Uterus (tissue), 4 donors: ENCODE measurements around the gene LCP2. TPM values are rescaled to one million over a fixed set of nuclear protein-coding genes. Genes with fewer than 3 reads are reported as not detected.

Experiments used
- DNase-seq, 2 donors: peaks; one replicate each; pipeline ENCODE4 v3.0.0-alpha.2; 2019 to 2020
- H3K27ac ChIP-seq, 2 donors: fragments of 200-600 bp; sonication (generic); 1 replicate in 1 of 2; 2 replicates in 1 of 2; pipeline ENCODE4 v1.5.1; 2016 to 2018
- H3K27me3 ChIP-seq, 2 donors: fragments of 200-600 bp; sonication (generic); one replicate each; pipeline ENCODE4 v1.5.1; 2018 to 2019; ENCODE audit warnings: control low read depth in 1 of 2
- H3K36me3 ChIP-seq, 2 donors: fragments of 200-600 bp; sonication (generic); one replicate each; pipeline ENCODE4 v1.5.1; 2019; ENCODE audit warnings: control low read depth in 1 of 2
- H3K4me1 ChIP-seq, 2 donors: fragments of 200-600 bp; sonication (generic); one replicate each; pipeline ENCODE4 v1.5.1; 2018 to 2019; ENCODE audit warnings: control low read depth in 1 of 2
- H3K4me3 ChIP-seq, 2 donors: fragments of 200-600 bp; sonication (generic); 1 replicate in 1 of 2; 2 replicates in 1 of 2; pipeline ENCODE4 v1.5.1; 2018 to 2019; ENCODE audit warnings: mild to moderate bottlenecking in 1 of 2
- H3K9me3 ChIP-seq, 2 donors: fragments of 200-600 bp; sonication (generic); one replicate each; pipeline ENCODE4 v1.5.1; 2019; ENCODE audit warnings: control low read depth in 1 of 2
- POLR2A ChIP-seq, 2 donors: fragments of 450-650 bp; IDR thresholded peaks; one replicate each; pipeline ENCODE4 v1.6.1; 2016; ENCODE audit warnings: antibody characterized with exemption in 2 of 2, mild to moderate bottlenecking in 1 of 2, moderate library complexity in 1 of 2
- intact Hi-C: fragments of 100-400 bp; cut with DNase I; formaldehyde crosslinking; loops from one replicate; pipeline ENCODE4 v1.15.1; 2023; ENCODE audit warnings: low total_unique reads
- total RNA-seq, 4 donors: library from RNA; depleted of rRNA in 3 of 4; stranded (reverse); fragments of >200 nt in 3 of 4; gene quantifications; one replicate each; pipeline versions ENCODE4 v1.1.0 to v1.2.4, GENCODE V29; 2014 to 2023
- TF ChIP-seq, protein P1 (sequence below), 4 experiments: fragments of 200-600 bp in 2 of 4; fragments of 450-650 bp in 2 of 4; sonication (generic) in 2 of 4; IDR thresholded peaks; one replicate each; pipeline ENCODE4 v1.5.1; 2016 to 2019; ENCODE audit warnings: antibody characterized with exemption in 4 of 4, mild to moderate bottlenecking in 2 of 4, moderate library complexity in 1 of 4
- donor health status: DM: yes; HTN: yes; CAD: no.

LCP2 gene
- total RNA-seq, 4 donors from 2014 or later: 1.3 to 19.1 (median 11.2) TPM

- H3K4me1 ChIP-seq: peaks cover 0 to 15% of the 10 kb centered on the region in 2 donors
- H3K27me3 ChIP-seq: no peaks in the 10 kb centered on the region
- H3K9me3 ChIP-seq: no peaks in the 10 kb centered on the region
- no peak for TF ChIP-seq POLR2A (IDR thresholded peaks at IDR 0.05)
- TF ChIP-seq, protein P1, sequence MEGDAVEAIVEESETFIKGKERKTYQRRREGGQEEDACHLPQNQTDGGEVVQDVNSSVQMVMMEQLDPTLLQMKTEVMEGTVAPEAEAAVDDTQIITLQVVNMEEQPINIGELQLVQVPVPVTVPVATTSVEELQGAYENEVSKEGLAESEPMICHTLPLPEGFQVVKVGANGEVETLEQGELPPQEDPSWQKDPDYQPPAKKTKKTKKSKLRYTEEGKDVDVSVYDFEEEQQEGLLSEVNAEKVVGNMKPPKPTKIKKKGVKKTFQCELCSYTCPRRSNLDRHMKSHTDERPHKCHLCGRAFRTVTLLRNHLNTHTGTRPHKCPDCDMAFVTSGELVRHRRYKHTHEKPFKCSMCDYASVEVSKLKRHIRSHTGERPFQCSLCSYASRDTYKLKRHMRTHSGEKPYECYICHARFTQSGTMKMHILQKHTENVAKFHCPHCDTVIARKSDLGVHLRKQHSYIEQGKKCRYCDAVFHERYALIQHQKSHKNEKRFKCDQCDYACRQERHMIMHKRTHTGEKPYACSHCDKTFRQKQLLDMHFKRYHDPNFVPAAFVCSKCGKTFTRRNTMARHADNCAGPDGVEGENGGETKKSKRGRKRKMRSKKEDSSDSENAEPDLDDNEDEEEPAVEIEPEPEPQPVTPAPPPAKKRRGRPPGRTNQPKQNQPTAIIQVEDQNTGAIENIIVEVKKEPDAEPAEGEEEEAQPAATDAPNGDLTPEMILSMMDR (IDR thresholded peaks at IDR 0.05): no peak
- no peak overlapping the region for H3K4me3 ChIP-seq
- H3K36me3 ChIP-seq: no peaks in the 10 kb centered on the region
- intact Hi-C loops: no loop called here
- DNase-seq: no peak
- peak overlapping the region; percentile 40 to 49 for H3K27ac ChIP-seq
Measured at GRCh38 chr5:170303549-170303948, 6.0 kb upstream of the LCP2 start.

DNA sequence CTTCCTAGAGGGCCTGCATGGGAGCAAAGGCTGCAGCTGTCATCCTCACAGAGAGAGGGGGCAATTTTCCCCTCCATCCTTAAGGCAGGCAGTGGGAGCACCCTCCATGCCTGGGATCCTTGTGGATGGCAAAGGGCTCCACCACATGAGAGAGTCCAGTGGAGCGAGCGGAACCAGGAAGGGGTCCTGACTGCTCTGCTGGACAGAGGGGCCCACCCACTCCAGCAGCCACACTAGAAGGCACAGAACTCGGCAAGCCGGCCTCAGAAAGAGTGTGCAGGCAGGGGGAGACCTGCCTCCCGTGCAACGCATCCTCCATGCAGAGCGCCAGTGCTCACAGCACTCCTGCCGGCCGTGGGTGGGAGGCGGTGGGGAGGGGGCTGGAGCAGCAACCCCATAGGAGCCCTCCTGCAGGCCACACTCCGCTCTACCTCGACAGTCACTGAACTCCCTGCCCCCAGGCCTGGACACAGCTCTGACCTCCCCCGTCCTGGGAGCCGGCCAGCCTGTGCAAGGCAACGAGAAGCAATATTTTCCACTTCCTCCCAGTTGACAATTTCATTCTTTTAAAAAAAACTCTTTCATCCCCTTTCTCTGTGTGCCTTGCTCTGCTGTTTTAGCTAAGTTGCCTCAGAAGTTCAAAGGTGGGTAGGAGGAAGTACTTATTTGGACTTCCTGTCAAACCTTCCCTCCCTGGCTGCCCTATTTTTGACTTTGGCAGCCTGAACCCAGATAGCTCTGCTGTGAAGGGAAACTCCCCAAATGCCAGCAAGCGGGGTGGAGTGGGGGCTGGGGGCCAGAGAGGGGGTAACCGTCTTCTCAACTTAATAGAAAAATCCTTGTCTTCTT lies 5.3 kb upstream of the LCP2 start:
- H3K4me1 ChIP-seq: peaks cover 0 to 15% of the 10 kb centered on the region in 2 donors
- TF ChIP-seq POLR2A (IDR thresholded peaks at IDR 0.05): no peak
- TF ChIP-seq, protein P1 (IDR thresholded peaks at IDR 0.05): no peak
- peak; percentile 58 to 79 for DNase-seq
- no peaks in the 10 kb centered on the region for H3K36me3 ChIP-seq
- intact Hi-C loops: no loop called here
- peak overlapping the region; percentile 40 to 49 for H3K27ac ChIP-seq
- no peak overlapping the region for H3K4me3 ChIP-seq
- no peaks in the 10 kb centered on the region for H3K27me3 ChIP-seq
- no peaks in the 10 kb centered on the region for H3K9me3 ChIP-seq

GRCh38 chr5:170301981-170302652 lies 4.5 kb upstream of the LCP2 start:
- TF ChIP-seq, protein P1 (IDR thresholded peaks at IDR 0.05): no peak
- TF ChIP-seq POLR2A (IDR thresholded peaks at IDR 0.05): no peak
- H3K9me3 ChIP-seq: no peaks in the 10 kb centered on the region
- no peaks in the 10 kb centered on the region for H3K36me3 ChIP-seq
- intact Hi-C loops: no loop called here
- no peak overlapping the region for H3K4me3 ChIP-seq
- H3K27me3 ChIP-seq: no peaks in the 10 kb centered on the region
- peaks cover 0 to 15% of the 10 kb centered on the region in 2 donors for H3K4me1 ChIP-seq
- DNase-seq: no peak
- H3K27ac ChIP-seq: peak overlapping the region; percentile 40 to 49

DNA sequence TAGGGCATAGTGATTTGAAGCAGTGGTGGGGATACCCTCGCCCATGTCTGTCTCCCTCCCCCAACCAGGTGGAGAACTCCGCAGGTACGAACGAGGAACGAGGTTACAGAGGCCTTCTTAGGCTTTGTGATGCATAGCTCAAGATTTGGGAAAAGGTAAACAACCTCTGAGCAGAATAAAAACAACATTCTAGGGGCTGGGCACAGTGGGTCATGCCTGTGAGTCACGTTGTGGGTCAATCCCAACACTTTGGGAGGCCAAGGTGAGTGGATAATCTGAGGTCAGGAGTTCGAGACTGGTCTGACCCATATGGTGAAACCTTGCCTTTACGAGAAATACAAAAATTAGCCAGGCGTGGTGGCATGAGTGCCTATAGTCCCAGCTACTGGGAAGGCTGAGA lies 3.6 kb upstream of the LCP2 start:
- no peaks in the 10 kb centered on the region for H3K27me3 ChIP-seq
- peaks cover 0 to 11% of the 10 kb centered on the region in 2 donors for H3K4me1 ChIP-seq
- TF ChIP-seq, protein P1 (IDR thresholded peaks at IDR 0.05): no peak
- no peak for TF ChIP-seq POLR2A (IDR thresholded peaks at IDR 0.05)
- H3K4me3 ChIP-seq: no peak overlapping the region
- H3K27ac ChIP-seq: no peak overlapping the region
- intact Hi-C loops: no loop called here
- DNase-seq: no peak
- H3K36me3 ChIP-seq: no peaks in the 10 kb centered on the region
- no peaks in the 10 kb centered on the region for H3K9me3 ChIP-seq
